ENCODE data around the gene ABCC8.

GRCh38 chr11:17381156-17381555 is 95.5 kb downstream of the ABCC8 start:
- TF ChIP-seq POLR2AphosphoS5 (IDR thresholded peaks at IDR 0.05; ENCODE audit: low read depth, low read length): no peak
- TF ChIP-seq POLR2A (IDR thresholded peaks at IDR 0.05; ENCODE audit: low read depth, low read length): no peak
- TF ChIP-seq TAF1 (IDR thresholded peaks at IDR 0.05; ENCODE audit: borderline replicate concordance, low read depth, low read length): no peak

Measured in GM12892 (cell line).